Activated T-cell treated with anti-CD3 and anti-CD28 coated beads for 24 hours (primary cell): Measurements from ENCODE around the gene STIM1.
"Not testable (repeated sequence)": the region's sequence is repeated elsewhere in the genome, so short reads cannot be mapped to it uniquely, and the experiment has no call there.

ENCODE experiments used
- DNase-seq: peaks from one replicate; pipeline ENCODE4 v3.0.0-alpha.2; 2020; ENCODE audit warnings: low read depth

The STIM1 gene

DNA sequence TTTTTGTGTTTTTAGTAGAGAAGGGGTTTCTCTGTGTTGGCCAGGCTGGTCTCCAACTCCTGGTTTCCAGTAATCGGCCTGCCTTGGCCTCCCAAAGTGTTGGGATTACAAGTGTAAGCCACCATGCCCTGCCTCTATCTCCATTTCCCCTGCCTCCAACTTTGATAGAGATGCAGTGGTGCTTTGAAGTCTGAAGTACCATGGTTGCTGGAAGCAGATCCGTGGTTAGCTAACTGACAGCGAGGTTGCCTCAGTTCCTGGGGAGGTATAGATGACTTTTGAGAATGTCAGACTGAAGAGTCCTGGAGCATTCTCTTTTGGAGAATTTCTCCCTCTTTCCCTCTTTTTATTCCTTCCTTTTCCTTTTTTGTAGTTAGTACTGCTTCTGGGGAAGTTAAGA is 127.6 kb downstream of the STIM1 start:
- no peak for DNase-seq

DNA sequence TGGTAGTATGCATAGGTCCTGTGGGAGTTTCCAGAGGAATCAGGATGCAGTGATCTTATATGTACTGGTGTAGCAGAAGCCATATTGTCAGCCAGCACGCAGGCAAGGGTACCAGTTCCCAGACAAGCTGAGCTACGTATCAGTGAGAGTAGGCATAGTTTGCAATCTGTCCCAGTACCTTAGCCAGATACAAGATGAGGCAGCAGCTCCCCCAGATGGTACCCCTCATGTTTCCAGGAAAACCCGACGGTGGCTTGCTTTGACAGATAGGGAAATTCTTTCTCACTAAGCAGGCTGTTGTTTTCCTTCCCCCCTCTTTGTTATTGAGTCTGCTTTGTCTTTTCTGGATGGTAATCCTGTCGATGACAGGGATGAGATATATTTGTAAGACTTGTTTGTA is 129.4 kb downstream of the STIM1 start:
- DNase-seq = peak; percentile 16

DNA sequence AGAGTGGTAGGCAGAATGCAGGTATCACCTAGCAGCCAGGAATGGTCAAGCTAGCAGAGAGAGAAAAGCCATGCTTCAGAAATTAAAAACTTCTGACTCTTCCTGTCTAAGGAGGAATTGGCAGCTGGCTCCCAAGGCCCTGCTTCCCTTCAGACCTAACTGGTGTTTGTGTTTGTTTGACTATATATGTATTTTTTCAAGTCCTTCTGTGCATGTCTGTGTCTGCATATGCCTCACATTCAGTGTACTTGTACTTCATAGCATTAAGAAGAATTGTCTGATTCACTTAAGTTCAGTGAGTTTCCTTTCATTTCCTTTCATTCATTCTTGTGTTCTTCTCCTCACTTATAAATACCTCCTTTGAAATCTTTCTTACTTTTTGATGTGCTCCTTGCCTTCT is 130.2 kb downstream of the STIM1 start:
- no peak for DNase-seq

DNA sequence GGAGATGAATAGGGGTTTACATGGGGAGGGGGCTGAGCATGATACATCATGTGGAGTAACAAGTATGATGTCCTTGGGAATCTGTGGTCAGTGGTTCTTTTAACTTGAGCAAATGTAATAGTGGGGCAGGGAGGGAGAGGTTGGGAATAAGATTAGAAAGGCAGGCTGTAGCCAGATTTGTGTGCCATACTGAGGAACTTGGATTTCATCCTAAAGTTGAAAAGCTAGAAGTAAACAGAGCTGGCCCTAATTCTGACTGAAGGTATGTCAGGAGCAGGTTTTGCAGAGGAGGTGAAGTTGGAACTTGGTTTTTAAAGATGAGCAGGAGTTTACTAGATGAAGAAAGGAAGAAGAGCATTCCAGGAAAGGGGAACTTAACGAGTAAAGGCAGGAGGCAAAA is 130.8 kb downstream of the STIM1 start:
- DNase-seq = no peak

DNA sequence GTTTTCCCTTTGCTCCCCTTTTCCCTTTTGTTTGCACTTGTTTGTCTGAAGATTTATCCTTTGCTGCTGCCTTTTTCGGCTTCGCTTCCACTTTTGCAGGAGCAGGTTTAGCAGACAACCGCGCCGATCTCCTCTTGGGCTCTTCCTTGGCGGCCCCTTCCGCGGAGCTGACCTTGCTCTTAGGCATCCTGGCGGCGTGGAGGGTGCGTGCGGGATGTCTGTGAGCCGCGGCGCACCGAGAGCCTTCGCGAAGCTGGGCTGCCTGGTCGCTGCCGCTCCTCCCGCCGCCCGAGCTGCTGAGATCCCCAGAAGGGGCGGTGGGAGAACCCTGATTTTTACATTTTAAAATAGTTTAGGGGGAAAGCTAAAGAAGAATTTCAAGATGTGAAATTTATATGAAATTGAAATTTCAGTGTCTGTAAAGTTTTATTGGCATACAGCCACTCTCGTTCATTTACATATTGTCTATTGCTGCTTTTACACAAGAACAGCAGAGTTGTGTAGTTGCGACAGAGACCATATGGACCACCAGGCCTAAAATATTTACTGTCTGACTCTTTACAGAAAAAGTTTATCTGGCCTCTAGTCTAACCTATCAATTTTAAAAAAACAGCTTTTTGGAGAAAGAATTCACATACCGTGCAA is 133.9 kb downstream of the STIM1 start:
- no peak for DNase-seq

DNA sequence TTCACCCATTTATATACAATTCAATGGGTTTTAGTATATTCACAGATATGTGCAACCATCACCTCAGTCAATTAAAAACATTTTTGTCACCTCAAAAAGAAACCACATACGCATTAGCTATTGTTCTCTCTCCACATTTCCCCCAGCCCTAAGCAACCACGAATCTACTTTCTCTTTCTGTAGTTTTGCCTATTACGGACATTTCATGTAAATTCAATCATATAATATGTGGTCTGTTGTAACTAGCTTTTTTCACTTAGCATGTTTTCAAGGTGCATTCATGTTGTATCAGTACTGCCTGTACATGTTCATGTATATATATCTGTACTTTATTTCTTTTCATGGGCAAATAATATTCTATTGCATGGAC is 134.4 kb downstream of the STIM1 start:
- DNase-seq = no peak

DNA sequence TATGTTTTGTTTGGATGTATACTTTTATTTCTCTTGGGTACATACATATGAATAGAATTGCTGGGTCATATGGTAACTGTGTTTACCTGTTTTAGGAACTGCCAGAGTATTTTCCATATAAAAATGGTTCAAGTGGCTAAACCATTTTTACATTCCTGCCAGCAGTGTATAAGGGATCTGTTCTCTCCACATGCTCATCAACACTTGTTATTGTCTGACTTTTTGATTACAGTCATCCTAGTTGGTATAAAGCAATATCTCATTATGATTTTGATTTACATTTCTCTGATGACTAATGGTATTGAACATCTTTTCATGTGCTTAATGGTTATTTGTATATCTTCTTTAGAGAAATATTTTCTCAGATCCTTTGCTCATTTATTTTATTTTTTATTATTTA is 134.9 kb downstream of the STIM1 start:
- DNase-seq = no peak

DNA sequence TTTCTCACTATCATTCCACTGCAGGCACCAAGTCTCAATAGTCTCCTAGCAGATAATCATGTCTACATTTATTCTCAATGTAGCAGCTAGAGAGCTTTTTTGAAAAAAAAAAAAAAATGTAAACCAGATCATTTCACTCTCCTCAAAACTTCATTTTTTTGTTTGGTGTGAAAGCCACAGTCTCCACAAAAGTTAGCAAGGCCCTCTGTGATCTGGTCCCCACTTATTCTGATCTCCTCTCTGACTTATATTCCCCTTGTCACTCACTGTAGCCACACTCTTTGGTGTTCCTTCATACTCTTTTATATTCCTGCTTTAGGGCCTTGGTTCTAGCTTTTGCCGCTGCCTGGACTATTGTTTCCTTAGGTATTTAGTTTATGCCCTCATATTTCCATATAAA is 137.5 kb downstream of the STIM1 start:
- DNase-seq = no peak

DNA sequence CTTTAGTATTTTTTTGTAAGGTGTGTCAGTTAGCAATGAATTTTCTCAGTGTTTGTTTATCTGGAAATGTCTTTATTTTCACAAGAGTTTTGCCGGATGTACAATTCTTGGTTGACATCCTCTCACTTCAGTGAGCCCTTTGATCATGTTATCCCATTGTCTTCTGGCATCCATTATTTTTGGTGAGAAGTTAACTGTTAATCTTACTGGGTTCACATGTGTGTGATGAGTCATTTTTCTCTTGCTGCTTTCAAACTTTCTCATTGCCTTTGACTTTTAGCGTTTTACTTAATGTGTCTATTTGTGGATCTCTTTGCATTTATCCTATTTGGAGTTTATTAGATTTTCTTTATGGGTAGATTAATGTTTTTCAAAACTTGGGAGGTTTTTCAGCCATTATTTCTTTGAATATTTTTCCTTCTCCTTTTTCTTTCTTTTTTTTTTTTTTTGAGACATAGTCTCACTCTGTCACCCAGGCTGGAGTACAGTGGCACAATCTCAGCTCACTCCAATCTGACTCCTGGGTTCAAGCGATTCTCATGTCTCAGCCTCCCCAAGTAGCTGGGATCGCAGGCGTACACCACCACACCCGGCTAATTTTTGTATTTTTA is 138.7 kb downstream of the STIM1 start:
- no peak for DNase-seq

DNA sequence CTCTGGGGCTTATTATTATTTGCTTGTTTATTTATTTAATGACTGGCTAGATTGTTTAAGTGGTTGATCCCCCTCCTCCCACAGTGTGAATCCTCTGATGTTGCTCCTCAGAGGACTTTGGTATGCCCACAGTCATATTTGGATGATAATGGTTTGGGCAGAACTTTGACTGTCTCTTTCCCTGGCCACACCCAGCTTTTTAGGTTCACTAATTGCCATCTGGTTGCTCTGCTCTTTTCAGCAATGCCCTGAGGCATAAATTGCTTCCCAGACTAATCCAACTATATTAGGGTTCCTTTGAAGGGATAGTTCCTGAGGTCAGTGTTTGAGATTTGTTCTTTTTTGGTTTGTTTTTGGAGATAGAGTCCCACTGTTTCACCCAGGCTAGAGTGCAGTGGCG is 139.8 kb downstream of the STIM1 start:
- DNase-seq = no peak

DNA sequence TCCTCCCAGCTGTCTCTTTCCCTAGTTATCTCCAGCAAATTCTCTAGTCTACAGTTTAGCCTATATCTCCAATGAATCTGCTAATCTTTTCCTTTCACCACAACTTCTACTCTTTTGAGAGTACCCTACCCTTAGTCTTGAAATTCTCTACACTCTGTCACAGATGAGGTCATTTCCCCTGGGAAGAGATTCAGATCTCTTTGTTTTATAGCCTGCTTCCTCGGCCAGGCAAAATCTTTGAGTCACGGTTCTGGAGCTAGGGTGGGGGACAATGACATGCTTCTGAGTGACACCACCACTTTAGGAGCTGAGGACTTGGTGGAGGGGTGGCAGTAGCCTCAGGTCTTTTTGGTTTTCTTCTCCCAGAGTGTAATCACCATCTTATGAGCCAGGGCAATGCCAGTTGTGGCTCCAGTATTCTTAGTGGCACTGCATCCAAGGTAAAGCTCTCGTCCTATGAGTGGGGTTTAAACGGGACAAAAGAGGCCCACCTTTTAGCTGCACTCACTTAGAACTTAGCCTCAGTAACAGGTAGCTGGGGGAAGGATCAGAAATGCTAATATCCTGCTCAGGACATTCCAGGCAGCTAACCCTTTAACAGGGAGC is 140.6 kb downstream of the STIM1 start:
- no peak for DNase-seq

DNA sequence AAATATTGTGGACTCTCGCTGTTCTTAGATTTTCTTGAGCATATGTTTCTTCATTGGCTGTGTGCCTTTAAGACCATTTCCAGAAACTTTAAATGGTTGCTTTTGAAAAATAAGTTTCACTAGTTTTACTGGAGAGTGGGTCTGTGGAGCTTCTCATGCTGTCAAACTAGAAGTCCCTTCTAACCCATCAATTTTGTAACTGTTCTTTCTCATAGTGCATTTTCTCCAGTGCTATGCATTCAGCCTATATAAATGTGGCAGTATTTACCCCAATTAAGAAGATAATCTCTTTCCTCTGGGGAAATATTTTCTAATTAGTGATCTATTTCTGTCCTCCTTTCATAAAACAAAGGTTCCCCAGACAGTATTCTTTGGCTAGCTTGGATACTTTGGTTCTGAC is 141.2 kb downstream of the STIM1 start:
- DNase-seq = no peak

DNA sequence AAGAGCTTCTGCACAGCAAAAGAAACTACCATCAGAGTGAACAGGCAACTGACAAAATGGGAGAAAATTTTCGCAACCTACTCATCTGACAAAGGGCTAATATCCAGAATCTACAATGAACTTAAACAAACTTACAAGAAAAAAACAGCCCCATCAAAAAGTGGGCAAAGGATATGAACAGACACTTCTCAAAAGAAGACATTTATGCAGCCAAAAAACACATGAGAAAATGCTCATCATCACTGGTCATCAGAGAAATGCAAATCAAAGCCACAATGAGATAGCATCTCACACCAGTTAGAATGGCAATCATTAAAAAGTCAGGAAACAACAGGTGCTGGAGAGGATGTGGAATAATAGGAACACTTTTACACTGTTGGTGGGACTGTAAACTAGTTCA is 149.3 kb downstream of the STIM1 start:
- not testable (repeated sequence) for DNase-seq

DNA sequence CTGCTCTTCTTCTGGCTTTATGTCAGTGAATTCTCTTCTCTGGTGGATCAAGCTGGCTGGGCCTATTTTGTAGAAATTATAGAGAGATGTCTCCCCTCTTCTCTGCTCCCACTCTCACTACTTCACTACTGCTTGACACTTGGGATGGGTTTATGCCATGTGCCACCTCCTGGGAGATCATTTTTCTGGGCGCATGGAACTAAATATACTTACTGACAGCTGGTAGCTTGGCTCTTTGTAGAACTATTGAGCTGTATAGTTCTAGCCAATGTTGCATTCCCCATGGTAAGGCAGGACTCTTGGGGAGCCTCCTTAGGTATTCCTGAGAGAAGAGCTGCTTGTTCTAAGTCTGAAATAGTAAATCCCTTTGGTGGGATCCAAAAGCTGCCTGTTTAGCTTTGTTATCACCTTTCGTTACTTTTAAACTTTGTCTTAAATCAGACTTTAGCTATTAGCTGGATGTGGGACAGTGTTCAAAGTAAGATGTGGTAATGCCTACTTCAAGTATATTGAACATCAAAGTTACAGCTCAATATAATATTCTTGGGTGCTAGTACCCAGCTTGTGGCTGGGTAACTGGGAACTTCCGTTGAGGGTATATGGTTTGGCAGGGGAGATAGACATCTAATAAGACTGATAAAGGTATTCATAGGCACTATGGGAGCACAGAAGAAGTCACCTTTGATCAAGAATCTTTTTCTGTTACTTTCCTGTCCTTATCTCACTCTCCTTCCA is 151.6 kb downstream of the STIM1 start:
- DNase-seq = no peak

DNA sequence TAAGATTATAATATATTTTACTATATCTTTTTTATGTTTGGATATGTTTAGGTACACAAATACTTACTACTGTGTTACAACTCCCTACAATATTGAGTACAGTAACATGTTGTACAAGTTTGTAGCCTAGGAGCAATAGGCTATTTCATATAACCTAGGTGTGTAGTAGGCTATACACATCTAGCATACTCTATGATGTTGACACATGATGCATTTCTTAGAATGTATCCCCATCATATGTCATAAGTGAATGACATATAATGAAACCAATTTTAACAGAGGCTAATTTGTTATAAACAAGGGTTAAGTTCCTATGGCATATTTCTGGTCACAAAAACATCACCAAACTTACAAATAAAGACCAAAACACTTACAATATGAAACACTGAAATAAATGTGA is 152.7 kb downstream of the STIM1 start:
- DNase-seq = no peak

DNA sequence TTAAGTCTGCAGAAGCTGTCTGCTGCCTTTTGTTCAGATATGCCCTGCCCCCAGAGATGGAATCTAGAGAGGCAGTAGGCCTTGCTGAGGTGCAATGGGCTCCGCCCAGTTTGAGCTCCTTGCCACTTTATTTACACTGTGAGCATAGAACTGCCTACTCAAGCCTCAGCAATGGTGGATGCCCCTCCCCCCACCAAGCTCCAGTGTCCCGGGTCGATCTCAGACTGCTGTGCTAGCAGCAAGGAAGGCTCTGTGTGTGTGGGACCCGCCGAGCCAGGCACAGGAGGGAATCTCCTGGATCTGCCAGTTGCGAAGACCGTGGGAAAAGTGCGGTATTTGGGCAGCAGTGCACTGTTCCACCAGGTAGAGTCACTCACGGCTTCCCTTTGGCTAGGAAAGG is 161.1 kb downstream of the STIM1 start:
- DNase-seq = not testable (repeated sequence)

DNA sequence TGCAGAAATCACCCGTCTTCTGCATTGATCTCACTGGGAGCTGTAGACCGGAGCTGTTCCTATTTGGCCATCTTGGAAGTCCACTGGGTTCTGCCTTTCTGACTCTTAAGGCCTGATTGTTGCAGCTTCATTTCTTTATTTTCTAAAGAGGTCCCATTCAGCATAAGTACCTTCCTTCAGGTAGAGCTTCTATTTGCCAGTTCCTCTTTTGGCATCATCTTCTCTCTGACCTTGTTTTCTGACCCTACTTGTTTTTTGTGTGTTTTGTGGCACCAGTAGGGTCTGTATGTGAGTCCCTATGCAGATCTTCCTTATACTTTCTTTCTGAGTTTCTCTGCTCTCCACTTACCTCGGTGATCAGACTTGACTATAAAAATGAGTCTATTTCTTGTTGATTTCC is 161.7 kb downstream of the STIM1 start:
- DNase-seq = no peak

DNA sequence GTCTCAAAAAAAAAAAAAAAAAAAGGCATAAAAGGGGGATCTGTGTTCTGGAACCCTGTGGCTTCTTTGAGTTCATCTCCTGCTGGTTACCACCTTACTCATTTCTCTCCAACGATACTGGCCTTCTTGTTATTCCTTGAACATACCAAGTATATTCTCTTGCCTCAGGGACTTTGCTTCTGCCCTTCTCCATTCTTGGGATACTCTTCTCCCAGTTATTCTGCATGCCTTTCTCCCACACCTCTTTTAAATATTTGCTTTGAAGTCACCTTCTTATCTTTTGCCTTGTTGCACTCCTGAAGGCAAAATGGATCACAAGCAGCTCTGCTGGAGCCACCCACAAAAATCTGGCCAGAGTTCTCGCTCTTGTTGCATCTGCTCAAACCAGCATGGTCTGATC is 163.2 kb downstream of the STIM1 start:
- DNase-seq = no peak

DNA sequence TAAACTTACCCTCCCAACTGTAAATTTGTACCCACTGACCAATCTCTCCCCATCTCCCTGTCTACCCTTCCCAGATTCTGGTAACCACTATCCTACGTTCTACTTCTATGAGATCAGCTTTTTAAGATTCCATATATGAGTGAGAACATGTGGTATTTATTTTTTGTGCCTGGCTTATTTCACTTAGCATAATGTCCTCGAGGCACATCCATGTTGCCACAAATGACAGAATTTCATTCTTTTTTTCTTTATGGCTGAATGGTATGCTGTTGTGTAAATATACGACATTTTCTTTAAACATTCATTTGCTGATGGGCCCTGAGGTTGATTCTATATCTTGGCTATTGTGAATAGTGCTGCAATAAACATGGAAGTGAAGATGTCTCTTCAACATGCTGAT is 164.4 kb downstream of the STIM1 start:
- no peak for DNase-seq

DNA sequence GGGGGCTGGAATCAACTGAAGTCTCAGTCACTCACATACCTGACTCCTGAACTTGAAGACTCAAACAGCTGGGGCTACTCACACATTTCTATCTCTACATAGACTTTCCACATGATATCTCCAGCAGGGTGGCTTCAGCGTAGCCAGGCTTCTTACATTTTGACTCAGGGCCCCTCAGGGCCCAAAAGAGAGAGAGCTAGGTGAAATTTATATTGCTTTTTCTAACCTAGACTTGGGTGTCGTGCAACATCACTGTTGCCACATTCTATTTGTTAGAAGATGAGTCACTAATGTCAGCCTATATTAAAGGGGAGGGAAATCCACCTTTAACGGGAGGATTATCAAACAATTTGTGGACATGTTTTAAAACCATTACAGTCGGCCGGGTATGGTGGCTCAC is 167.2 kb downstream of the STIM1 start:
- no peak for DNase-seq

DNA sequence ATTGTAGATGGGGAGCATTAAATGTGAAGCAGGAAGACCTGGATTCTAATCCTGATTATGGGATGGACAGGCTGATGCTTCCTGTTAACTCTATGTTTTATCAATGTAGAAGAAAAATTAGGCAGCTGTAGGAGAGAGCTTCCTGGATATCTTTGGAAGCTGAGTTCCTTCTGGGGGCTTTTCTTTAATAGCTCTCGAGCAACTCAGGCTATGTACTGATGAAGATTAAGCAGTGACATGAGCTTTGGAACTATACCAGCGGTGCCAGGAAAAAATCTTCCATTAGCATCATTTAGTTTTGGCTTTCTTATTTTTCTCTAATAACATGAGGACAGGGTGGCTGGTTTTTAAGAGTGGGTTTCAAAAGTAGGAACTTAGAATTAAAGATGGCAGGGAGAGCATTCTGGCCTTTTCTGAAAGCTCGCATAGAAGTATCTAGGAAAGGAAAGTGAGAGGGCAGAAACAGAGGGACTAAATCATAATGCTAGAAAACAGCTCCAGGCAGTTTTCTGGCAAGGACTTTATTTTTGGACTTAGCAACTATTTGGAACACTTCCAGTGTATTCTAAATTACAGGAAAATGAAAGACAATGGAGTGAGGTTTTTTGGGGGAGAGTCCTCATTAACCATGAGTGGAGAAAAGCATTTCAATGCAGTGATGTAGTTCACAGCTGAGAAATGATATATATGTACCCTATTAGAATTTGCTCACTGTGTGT is 169.9 kb downstream of the STIM1 start:
- DNase-seq = no peak

DNA sequence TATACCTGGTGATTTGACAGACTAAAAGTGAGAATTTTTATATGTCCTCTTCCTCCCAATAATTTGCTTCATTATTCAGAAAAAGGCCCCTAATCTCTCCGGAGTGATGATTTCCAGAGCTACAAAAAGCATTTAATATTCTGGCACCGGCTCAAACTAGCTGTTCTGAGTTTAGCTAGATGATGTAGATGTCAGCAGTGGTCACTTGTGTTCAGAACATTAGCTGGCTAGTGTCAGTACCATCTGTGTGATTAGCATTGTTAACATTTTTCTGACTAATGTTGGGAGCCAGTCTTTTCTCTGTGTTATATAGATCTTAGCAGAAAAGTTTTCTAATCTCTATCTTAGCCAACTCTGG is 170.5 kb downstream of the STIM1 start:
- DNase-seq = no peak

DNA sequence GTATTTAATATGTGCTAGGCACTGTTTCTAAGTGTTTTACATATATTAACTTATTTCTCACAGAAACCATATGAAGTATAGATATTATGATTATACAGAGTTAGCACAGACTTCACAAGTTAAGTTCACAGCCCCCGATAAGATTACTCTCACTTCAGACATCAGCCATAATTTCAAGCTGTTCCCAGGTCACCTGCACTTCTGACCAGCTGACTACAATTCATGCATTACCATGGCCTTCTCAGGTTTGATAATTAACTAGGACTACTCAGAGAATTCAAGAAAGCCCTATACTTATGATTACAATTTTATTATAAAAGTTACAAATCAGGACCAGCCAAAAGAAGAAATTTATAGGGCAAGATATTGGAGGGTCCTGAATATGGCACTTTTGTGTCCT is 170.9 kb downstream of the STIM1 start:
- no peak for DNase-seq
